Measurements from ENCODE around the gene ADRA2A.

ADRA2A gene

GRCh38 chr10:111122127-111122526, 45.3 kb downstream of the ADRA2A start:
- H3K9ac ChIP-seq: no peak overlapping the region

GRCh38 chr10:111123883-111124282, 47.1 kb downstream of the ADRA2A start:
- Histone ChIP-seq H3K9ac (no peak overlapping the region), H3K4me2 (ENCODE audit: low read length) (no peak overlapping the region), H2AFZ (no peak overlapping the region), H3K36me3 (ENCODE audit: control insufficient read depth, insufficient read depth, low read length) (no peaks in the 10 kb centered on the region), H3K4me3 (ENCODE audit: low read depth, low read length) (no peak overlapping the region), H3K9me3 (ENCODE audit: control insufficient read depth, low read length) (no peaks in the 10 kb centered on the region), H3K27me3 (ENCODE audit: control insufficient read depth, insufficient read depth, low read length) (no peaks in the 10 kb centered on the region), H3K79me2 (no peaks in the 10 kb centered on the region), H3K4me1 (no peaks in the 10 kb centered on the region), H3K27ac (no peak overlapping the region)
- TF ChIP-seq, protein P1, sequence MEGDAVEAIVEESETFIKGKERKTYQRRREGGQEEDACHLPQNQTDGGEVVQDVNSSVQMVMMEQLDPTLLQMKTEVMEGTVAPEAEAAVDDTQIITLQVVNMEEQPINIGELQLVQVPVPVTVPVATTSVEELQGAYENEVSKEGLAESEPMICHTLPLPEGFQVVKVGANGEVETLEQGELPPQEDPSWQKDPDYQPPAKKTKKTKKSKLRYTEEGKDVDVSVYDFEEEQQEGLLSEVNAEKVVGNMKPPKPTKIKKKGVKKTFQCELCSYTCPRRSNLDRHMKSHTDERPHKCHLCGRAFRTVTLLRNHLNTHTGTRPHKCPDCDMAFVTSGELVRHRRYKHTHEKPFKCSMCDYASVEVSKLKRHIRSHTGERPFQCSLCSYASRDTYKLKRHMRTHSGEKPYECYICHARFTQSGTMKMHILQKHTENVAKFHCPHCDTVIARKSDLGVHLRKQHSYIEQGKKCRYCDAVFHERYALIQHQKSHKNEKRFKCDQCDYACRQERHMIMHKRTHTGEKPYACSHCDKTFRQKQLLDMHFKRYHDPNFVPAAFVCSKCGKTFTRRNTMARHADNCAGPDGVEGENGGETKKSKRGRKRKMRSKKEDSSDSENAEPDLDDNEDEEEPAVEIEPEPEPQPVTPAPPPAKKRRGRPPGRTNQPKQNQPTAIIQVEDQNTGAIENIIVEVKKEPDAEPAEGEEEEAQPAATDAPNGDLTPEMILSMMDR (IDR thresholded peaks at IDR 0.05): no peak

More at GRCh38 chr10:111122127-111122526, 45.3 kb downstream of the ADRA2A start:
- Histone ChIP-seq H3K79me2 (no peaks in the 10 kb centered on the region), H3K4me2 (ENCODE audit: low read length) (no peak overlapping the region), H3K27me3 (ENCODE audit: control insufficient read depth, insufficient read depth, low read length) (no peaks in the 10 kb centered on the region), H3K9me3 (ENCODE audit: control insufficient read depth, low read length) (no peaks in the 10 kb centered on the region), H2AFZ (no peak overlapping the region), H3K4me1 (no peaks in the 10 kb centered on the region), H3K27ac (no peak overlapping the region), H3K36me3 (ENCODE audit: control insufficient read depth, insufficient read depth, low read length) (no peaks in the 10 kb centered on the region), H3K4me3 (ENCODE audit: low read depth, low read length) (no peak overlapping the region)
- TF ChIP-seq, protein P1 (IDR thresholded peaks at IDR 0.05): no peak

DNA sequence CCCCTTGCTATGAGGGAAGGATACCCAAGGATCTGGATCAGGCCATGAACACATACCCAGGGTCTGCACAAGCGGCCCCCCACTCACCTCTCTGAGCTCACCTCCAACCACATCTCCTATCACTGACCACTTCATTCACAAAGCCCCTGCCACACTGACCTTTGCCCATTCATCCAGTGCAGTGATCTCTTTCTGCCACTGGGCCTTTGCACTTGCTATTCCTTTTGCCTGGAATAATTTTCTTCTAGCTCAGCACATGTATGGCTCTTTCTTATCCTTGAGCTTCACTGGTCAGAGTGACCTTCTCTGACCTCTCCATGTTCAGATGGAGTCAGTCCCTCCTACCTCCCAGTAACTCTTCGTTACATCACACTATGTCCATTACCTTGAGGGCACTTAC, 48.3 kb downstream of the ADRA2A start:
- no peak overlapping the region for H3K27ac ChIP-seq
- H3K9me3 ChIP-seq (ENCODE audit: control insufficient read depth, low read length): no peaks in the 10 kb centered on the region
- no peaks in the 10 kb centered on the region for H3K36me3 ChIP-seq (ENCODE audit: control insufficient read depth, insufficient read depth, low read length)
- H3K4me3 ChIP-seq (ENCODE audit: low read depth, low read length): no peak overlapping the region
- H3K4me2 ChIP-seq (ENCODE audit: low read length): no peak overlapping the region
- H3K9ac ChIP-seq: no peak overlapping the region
- no peak overlapping the region for H2AFZ ChIP-seq
- H3K4me1 ChIP-seq: no peaks in the 10 kb centered on the region
- TF ChIP-seq, protein P1 (IDR thresholded peaks at IDR 0.05): no peak
- H3K27me3 ChIP-seq (ENCODE audit: control insufficient read depth, insufficient read depth, low read length): no peaks in the 10 kb centered on the region
- H3K79me2 ChIP-seq: no peaks in the 10 kb centered on the region

GRCh38 chr10:111126077-111126476, 49.2 kb downstream of the ADRA2A start:
- no peaks in the 10 kb centered on the region for H3K27me3 ChIP-seq (ENCODE audit: control insufficient read depth, insufficient read depth, low read length)
- no peaks in the 10 kb centered on the region for H3K36me3 ChIP-seq (ENCODE audit: control insufficient read depth, insufficient read depth, low read length)
- no peak overlapping the region for H3K4me3 ChIP-seq (ENCODE audit: low read depth, low read length)
- TF ChIP-seq, protein P1 (IDR thresholded peaks at IDR 0.05): no peak
- H3K4me1 ChIP-seq: no peaks in the 10 kb centered on the region
- no peak overlapping the region for H3K9ac ChIP-seq
- H2AFZ ChIP-seq: no peak overlapping the region
- no peaks in the 10 kb centered on the region for H3K9me3 ChIP-seq (ENCODE audit: control insufficient read depth, low read length)
- no peak overlapping the region for H3K4me2 ChIP-seq (ENCODE audit: low read length)
- H3K79me2 ChIP-seq: no peaks in the 10 kb centered on the region
- no peak overlapping the region for H3K27ac ChIP-seq

DNA sequence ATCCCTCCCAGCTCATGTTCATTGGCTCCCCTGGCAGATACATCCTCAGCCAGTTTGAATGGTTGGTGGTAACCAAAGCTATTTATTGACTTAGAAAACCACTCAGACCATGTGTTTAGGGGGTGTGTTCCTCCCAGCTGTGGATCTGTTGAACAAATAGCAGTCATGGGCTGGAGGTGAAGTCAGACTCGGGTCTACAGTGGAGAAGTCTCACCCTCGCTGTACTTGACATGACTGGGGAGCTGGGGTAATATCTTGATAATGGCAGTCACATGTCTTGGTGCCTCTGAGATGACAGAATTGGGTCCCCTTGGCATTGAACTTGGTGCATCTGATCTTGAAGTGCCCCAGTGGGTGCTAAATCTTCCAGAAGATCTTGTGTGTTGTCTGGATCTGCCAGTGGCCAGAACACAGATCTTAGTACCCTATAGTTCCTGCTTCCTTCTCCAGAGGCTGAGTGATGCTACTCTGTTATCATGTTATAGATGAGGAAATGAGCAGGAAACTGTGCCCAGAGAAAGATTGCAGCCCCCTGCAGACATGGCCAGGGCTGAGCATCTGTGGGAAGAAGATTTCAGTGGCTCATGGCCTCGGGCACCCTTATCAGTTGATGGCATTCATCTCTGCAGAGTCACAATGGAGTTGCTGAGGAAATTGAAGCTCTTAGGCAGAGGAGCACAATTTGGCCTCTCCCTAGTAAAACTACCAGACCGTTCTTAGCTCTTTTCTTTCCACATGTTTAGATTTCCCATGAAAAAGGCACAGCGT, 50.4 kb downstream of the ADRA2A start:
- Histone ChIP-seq H3K4me2 (ENCODE audit: low read length) (no peak overlapping the region), H3K4me3 (ENCODE audit: low read depth, low read length) (no peak overlapping the region), H3K9me3 (ENCODE audit: control insufficient read depth, low read length) (no peaks in the 10 kb centered on the region), H3K4me1 (no peaks in the 10 kb centered on the region), H2AFZ (no peak overlapping the region), H3K27ac (no peak overlapping the region), H3K79me2 (no peaks in the 10 kb centered on the region), H3K9ac (no peak overlapping the region), H3K27me3 (ENCODE audit: control insufficient read depth, insufficient read depth, low read length) (no peaks in the 10 kb centered on the region), H3K36me3 (ENCODE audit: control insufficient read depth, insufficient read depth, low read length) (no peaks in the 10 kb centered on the region)
- TF ChIP-seq, protein P1 (IDR thresholded peaks at IDR 0.05): no peak

Measured in parathyroid adenoma (tissue), 2 donors.